GM21526 (cell line): Measurements from ENCODE around the gene ANTXR1.

Experiments used
- ATAC-seq: cut with Tn5 transposase; IDR thresholded peaks from one replicate; pipeline ENCODE4 v1.9.1; 2021; ENCODE audit warnings: moderate library complexity; ENCODE audit not compliant: unreplicated experiment, low FRiP score

Gene ANTXR1

DNA sequence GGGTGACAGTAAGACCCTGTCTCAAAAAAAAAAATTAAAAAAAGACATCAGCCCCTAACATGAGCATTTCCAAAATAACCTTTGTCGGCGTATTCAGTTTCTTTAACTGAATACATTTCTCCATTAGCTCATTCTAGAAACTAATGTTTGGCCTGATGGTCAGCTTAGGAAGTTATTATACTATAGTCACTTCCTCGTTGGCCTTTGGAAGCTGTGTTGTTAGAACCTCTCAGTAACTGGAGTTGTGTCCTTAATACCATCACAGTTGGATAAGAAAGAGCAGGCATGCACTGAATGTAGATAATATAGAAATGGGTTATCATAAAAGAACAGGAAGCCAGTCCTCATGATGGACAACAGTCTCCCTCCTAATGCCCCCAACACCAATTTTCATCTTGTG is 112.8 kb downstream of the ANTXR1 start:
- ATAC-seq = no peak

DNA sequence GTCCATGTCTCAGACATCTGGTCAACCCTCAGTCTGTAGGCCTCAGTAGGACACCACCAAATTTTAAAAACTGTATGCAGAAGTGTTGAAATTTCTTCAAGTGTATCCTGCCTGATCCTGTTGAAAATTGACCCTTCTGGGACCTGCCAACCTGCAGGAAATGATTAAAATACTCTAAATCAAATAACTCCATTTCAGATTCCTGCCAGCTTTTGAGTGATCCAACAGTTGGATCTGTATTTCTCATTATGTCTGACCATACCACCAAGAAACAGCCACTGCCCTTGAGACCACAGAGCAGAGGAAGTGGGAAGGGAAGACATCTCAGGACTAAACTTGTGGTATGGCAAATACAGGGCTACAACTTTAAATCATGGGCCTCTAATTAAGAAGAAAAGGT is 113.4 kb downstream of the ANTXR1 start:
- no peak for ATAC-seq

DNA sequence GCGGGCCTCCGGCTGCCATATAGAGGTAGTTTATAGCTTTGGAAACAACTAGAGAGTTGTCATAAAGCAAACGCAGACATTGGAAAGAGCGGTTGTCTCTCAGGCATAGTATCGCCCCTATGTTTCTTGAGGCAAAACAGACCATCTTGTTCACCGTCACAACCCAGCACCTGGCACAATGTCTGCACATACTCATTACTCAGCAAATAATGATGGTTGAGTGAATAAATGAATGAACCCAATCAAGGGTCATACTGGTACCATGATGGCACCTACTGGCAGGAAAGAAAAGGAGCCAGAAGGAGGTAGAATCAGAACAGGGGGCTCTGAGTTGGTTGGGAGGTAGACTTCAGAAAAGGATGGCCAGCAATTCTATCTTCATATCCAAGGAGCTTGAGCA is 118.5 kb downstream of the ANTXR1 start:
- ATAC-seq = no peak

DNA sequence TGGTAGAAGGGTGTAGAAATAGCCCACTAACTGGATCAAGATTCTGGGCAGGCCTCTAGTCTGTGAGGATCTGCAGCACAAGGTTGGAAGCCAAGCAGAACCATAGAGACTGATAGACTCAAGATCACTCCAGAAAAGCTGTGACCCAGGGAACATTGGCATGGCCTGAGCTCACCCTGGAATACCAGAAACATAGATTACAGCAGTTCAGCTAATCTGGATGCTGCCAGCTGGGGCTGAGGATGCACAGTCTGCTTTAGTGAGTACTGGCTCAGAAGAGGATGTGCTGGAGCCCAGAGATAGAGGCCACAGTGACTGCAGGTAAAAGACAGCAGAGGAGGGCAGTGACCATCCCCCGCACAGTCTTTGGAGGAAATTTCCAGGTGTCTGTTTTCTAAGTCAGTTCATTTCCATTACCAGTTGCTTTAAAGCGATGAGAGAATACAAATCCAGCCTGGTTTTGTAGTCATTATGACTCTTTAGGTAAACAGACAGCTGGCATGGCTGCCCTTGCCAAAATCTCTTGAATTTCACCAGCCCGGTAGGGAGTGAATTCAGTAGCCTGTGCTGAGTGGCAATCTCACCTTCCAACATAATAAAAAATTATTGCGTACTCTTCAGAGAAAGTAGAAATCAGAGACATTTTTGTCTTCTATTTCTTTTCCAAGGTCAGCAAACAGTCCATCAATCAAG is 119.2 kb downstream of the ANTXR1 start:
- no peak for ATAC-seq

DNA sequence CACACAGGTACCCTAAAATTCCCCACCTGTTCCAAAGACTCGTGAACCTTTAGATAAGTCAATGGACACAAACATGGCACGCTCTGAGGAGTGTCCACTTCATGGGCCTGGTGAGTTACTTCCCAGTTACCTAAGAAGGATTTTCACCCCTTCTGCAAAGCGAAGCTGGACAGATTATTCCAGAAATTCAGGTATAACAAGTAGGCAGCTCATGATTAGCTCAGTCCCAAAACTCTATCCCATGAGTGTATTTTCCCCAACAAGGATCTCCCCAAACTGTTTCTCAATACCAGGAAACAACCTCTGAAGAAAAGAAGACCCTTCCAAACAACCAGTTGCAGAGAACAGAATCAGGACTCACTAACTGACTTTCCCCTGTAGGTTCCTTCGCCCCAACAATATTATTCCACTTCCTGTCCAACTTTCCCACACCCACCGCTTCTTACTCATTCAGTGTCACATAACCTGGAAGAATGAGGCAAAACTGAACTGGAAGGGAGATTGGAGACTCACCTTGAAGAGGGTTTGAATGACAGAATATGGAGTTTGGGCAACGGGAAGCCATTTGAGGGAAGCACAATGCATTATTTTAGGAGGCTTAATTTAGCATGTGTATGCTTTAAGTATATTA is 120.1 kb downstream of the ANTXR1 start:
- ATAC-seq = no peak

DNA sequence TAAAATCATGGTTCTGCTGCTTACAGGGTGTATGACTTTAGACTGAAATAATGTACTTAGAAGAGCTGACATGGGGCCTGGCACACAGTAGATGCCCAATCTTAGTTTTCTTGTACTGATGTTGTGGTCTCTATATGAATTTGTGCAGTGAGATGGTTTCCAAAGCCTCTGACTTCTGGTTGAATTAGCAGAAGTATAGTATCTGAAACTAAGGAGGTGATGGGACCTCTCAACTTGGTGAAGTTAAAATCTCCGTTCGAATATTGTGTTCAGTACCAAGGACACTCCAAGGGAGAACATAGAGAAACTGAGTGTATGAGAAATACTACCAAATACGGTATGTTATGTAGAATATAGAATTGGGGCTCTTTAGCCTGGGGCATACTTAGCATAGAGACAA is 120.9 kb downstream of the ANTXR1 start:
- no peak for ATAC-seq

DNA sequence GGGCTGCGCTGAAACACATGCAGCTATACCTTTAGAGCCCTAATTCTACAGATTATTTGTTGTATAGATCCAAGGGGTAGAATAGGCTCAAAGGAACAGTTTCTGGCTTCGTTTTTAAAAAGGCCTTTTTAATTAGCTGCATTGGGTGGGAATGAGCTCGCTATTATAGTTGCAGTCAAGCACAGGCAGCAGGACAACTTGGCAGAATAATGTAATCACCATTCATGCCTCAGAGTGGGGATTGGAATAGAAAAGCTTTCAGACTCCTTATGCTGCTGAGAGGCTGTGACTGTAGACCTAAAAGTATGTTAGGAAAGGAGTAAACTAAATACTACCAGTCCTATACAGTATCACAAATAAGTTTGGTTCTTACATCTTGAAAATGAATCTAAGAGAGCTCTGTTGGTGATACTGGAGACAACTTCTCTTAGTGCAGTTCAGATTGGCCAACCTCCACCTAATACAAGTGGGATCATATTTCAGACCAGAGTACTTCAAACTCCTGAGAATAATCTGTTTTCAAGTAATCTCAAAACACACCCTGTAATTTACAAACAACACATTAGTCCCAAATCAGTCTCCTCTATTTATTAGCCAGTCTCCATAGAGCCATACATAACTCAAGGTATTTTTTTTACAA is 121.4 kb downstream of the ANTXR1 start:
- ATAC-seq = no peak

DNA sequence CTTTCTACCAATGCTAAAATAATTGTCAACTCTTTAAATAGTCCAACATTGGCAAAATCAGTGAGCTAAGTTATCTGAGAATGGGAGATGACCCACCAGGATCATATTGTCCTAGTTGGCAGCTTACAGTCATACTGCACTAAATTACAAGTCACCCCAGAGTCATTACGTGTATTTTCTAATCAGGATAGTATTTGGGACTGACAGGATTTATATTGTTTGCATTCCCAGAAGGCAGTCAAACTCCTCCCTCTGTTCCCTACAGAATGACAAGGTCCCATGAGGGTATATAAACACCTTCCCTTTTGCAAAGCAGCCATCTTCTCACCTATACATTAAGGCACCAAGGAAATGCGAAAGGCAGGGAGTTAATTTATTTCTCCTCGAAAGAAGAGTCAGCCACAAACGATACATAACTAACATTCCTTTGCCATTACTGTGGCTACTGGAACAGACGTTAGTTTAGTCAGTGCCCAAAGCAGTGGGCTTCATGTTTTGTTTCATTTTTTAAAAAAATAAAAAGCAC is 125.3 kb downstream of the ANTXR1 start:
- no peak for ATAC-seq

DNA sequence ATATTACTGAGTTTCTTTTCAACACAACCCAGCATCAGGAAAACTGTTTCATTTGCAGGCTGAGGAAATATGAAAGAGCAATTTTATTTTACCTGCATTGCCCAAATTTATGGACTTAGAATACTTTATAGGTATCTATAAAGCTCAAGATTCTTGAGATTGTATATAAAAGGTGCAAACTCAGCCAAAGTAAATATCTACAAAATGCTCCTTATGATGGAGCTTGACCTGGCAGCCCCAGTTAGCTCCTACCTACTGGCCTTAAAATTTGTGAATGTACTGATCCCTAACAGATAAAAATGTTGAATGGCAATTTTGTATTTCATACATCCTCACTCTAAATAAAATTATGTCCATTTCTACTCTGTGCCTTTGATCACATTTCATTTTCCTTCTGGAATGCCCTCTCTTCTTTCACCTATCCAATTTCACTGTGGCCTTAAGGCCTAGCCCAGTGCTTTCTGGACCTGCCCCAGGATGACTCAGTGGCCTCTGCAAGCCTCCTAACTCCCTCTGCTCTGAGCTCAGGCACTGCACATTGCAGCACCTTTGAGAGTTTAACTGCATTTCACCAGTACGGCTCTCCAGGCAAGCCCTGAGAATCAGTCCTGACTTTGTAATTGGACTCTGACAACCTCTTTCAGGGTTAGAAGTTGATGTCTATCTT is 125.9 kb downstream of the ANTXR1 start:
- ATAC-seq = no peak

DNA sequence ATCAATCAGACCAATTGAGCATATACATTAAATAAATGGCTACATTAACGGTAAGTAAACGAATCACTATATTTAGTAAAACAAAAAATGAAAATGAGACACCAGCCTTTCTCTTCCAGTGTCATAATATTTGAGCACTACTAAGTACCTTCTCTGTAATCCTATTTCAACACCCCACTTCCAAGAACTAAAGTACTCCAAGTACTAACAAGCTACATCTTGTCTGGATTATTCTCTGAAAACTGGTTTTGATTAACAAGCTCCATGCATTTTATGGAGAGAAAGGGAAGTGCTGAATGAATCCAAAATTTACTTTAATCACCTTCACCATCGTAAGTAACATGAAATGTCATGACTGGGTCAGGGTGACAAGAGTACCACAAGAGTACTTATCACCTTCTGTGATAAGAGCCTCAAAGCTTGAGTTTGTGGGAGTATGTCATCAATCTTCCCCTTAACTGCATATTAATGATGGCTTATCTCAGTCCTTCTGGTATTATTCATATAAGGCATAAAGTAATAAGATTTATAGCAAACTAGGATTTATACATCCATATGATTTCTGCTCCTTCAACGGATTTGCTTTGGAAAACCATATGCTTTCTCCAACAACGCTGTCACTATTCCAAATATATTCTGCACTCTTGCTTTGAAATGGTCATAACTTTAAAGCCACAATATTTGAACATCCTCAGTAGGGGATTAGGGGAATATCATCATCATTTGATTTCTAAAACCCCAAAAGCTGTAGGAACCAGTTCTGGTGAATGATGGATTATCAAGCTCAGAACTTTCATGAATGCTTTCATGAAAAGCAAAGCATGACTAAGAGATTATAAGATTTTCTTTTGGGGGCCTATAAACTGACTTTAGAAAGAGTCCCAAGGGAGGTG is 127.0 kb downstream of the ANTXR1 start:
- no peak for ATAC-seq

DNA sequence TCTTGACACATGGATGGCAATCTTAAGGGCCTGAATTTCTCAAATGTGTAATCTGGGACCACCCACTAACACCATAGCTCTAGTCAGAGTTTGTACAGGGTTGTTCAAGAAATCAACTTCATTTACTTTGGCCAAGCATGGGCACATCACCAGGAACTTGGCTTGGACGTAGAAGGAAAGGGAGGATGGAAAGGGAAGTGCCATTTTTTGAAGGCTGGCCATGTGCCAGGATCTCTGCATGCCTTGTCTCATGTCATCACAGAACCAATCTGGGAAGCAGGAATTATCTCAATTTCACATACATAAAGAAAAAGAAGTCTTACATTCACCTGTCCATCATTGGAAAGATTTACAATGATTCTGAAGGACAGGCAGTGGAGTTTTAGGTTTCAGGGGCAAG is 128.1 kb downstream of the ANTXR1 start:
- no peak for ATAC-seq

DNA sequence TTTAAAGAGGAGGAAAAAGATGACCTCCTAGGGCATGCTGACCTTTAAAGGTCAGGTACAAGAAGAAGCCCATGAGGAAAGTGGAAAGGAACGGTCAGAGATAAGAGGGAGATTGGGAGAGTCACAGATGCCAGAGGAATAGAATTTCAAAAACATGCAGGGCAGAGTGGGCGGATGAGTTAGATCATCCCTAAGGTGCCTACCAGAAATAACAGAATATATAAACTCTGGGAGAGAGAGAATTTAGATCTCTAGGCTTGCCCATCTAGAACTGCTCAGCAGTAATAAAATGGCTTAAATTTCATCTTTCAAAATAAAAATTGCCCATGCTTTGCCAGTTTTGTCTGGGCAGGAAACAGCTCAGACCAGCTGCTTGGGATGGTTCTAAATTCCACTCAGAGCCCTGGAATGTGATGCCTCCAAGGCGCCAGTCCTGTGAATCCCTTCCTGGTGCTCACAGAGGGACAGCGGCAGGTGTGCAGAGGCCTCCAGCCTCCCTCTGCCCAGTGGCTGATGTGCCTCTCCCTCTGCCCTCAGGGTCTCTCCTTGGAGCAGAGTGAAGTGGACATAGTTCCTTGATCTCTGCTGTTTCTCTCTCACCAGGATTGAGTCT is 130.9 kb downstream of the ANTXR1 start:
- no peak for ATAC-seq

DNA sequence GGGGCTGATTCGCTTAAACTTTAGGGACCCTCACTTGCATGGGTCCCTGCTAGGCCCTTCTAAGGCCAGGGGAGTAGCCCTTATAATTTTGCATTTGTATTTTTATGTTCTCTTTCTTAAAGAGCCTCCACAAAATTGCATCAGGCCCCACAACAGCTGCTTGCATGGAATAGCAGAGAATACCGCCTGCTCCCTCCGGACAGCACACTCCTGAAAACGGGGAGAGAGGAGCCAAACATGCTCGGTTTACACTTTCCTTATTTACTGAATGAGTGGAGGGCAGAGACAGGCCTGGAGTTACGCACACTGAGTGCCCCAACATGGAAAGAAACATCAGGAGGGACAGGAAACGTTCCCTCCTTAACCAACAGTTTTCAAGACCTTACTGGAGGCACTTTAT is 132.2 kb downstream of the ANTXR1 start:
- no peak for ATAC-seq

DNA sequence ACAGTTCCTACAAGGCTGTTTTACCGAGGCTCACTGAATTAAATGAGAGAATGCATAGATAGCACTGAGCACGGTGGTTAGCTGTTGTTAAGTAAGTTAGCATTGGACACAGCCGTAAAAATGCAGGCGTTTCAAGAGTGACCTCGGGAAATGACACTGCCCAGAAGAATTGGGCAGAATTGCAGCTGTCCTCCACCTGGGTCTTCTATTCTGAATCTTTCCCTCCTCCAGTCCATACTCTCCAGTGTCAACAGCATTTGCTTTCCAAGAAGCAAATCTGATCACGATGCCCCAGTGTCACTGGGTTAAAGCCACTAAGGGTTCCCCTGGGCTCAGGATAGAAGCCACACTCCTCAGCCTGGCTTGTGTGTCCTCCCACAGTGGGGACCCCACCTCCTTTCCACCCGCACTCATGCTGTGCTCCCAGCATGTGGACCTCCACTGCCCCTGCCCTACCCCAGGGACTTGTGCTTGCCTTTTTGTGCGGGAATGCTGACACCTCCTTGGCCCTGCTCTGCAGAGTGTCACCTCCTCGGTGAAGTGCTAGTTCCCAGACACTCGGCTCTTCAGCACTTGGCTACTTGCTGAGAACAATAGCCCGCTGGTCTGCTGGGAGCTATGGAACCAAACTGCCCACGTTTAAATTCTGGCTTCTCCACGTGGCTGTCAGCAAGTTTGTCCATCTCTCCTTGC is 135.0 kb downstream of the ANTXR1 start:
- ATAC-seq = no peak

DNA sequence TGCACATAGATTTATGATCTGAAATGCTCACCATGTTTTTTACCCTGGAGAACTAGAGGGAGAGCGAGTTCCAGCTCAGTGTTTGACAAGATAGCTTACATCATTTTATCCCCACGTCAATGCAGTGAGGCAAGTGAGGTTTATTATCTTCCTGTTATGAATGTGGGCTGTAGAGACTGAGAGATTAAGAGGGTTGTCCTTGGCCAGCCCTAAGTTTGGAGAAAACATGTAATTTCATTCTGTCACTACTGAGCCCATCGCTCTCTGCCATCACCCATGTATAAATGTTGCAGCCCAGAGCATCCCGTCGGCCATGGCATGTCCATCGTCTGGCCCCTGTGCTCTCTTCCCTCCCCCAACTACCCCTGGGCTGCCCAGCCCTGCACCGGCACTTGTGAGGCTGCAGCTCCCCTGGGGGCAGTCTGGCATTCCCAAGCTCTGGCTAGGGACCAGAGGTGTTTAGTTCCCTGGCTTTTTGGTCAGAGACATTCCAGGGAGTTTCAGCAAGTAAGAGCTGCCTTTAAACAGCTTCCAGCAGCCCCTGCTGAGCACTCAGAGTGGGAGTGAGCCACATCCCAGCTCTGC is 136.7 kb downstream of the ANTXR1 start:
- no peak for ATAC-seq

DNA sequence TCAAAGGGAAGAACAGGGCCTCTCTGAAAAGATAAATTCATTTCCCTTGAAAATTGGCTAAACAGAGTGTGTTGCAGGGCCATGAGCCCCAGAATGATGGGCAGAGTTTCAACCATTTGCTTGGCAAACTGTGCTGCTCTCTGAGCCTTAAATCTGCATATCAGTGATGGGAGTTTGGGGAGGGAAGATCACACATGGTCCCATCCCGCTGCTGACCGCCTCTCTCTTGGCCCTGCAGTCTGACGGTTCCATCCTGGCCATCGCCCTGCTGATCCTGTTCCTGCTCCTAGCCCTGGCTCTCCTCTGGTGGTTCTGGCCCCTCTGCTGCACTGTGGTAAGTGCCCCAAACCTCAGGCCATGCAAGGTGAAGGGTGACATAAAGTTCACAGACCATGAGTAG is 139.0 kb downstream of the ANTXR1 start:
- no peak for ATAC-seq

DNA sequence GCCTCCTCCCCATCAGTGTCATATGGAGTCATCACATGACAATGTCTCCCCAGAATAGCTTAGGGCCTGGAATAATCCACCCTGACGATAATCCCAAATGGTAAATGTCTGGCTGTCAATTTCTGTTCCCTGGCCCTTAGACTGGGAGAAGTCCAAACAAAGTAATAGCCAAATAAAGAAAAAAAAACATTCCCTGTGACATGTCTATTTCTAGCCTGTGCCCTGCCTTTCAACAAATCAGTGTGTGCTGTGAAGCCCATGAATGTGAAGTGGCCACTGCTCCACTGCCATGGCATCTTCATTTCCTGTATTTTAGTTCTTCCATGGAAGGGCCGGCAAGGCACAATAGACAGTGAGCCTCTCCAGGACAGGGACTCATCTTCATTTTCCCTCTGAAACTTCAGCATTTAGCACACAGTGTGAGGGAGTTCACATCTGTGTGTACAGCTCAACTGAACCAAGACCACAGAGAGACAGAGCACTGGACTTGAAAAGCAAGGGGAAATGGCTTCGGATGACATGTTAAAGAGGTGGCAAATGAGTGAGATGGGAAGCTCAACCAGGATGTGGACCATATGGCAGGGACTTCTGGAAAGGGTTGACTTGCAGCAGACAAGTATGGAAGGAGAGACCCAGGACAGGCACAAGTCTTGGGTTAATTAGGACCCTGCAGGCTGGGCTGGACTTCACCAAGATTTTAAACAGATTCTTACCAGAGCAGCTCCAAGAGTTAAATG is 140.0 kb downstream of the ANTXR1 start:
- no peak for ATAC-seq

DNA sequence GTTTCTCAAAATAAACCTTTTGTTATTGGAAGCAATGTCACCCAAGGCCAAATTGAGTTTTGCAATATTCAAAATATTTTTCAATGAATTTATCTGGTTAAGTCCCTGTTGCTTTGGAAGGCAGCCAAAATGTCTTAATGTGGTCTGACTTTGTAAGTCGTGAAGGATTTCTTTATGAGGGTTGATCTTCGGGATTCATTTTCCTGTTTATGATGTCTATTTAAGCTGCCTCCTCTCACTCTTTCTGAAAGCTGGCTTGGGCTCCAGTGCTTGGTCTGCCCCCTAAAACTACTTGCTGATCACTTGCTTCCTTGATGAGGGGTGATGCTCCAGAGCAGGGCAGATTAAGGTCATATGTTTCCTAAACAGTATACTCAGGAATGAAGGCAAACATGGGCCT is 141.1 kb downstream of the ANTXR1 start:
- no peak for ATAC-seq
